ENCODE results near the gene INSC.
A peak's percentile ranks its signal among the peaks of the same experiment; 100 is the strongest.

The INSC gene

GRCh38 chr11:15074206-15075161 is 40.2 kb upstream of the INSC start:
- Histone ChIP-seq H3K36me3 (no peaks in the 10 kb centered on the region), H3K9me3 (ENCODE audit: severe bottlenecking) (no peaks in the 10 kb centered on the region), H3K27me3 (ENCODE audit: insufficient read depth, low read depth, severe bottlenecking) (peaks cover 76% of the 10 kb centered on the region), H3K4me3 (ENCODE audit: low read depth, low read length) (no peak overlapping the region), H3K27ac (no peak overlapping the region)
- peak; percentile 85 for TF ChIP-seq CTCF (IDR thresholded peaks at IDR 0.05; ENCODE audit: low read depth, low read length)
- peak; percentile 79 for DNase-seq

- TF ChIP-seq CTCF (IDR thresholded peaks at IDR 0.05; ENCODE audit: low read depth, low read length), result no peak
- H3K27me3 ChIP-seq (ENCODE audit: insufficient read depth, low read depth, severe bottlenecking), result peaks cover 79% of the 10 kb centered on the region
- H3K27ac ChIP-seq, result no peak overlapping the region
- DNase-seq, result no peak
- H3K4me3 ChIP-seq (ENCODE audit: low read depth, low read length), result no peak overlapping the region
- H3K36me3 ChIP-seq, result no peaks in the 10 kb centered on the region
- H3K9me3 ChIP-seq (ENCODE audit: severe bottlenecking), result no peaks in the 10 kb centered on the region
Measured at GRCh38 chr11:15075162-15075526, 39.6 kb upstream of the INSC start.

- Histone ChIP-seq H3K27me3 (ENCODE audit: insufficient read depth, low read depth, severe bottlenecking) (peaks cover 47% of the 10 kb centered on the region), H3K9me3 (ENCODE audit: severe bottlenecking) (no peaks in the 10 kb centered on the region), H3K27ac (no peak overlapping the region), H3K36me3 (no peaks in the 10 kb centered on the region), H3K4me3 (ENCODE audit: low read depth, low read length) (no peak overlapping the region)
- TF ChIP-seq CTCF (IDR thresholded peaks at IDR 0.05; ENCODE audit: low read depth, low read length), result no peak
- no peak for DNase-seq
Measured at GRCh38 chr11:15091175-15091574, 23.5 kb upstream of the INSC start.

- no peak for DNase-seq
Measured at GRCh38 chr11:15091625-15092024, 23.1 kb upstream of the INSC start.

GRCh38 chr11:15093432-15093831 is 21.3 kb upstream of the INSC start:
- H3K4me3 ChIP-seq (ENCODE audit: low read depth, low read length), result no peak overlapping the region
- H3K9me3 ChIP-seq (ENCODE audit: severe bottlenecking), result no peaks in the 10 kb centered on the region
- H3K27me3 ChIP-seq (ENCODE audit: insufficient read depth, low read depth, severe bottlenecking), result peaks cover 41% of the 10 kb centered on the region
- TF ChIP-seq CTCF (IDR thresholded peaks at IDR 0.05; ENCODE audit: low read depth, low read length), result no peak
- H3K36me3 ChIP-seq, result no peaks in the 10 kb centered on the region
- H3K27ac ChIP-seq, result no peak overlapping the region
- DNase-seq, result no peak

More at GRCh38 chr11:15091625-15092024, 23.1 kb upstream of the INSC start:
- H3K4me3 ChIP-seq (ENCODE audit: low read depth, low read length), result no peak overlapping the region
- no peaks in the 10 kb centered on the region for H3K36me3 ChIP-seq
- H3K27me3 ChIP-seq (ENCODE audit: insufficient read depth, low read depth, severe bottlenecking), result peaks cover 43% of the 10 kb centered on the region
- no peaks in the 10 kb centered on the region for H3K9me3 ChIP-seq (ENCODE audit: severe bottlenecking)
- TF ChIP-seq CTCF (IDR thresholded peaks at IDR 0.05; ENCODE audit: low read depth, low read length), result no peak
- H3K27ac ChIP-seq, result no peak overlapping the region
